HG02588 (cell line): ENCODE measurements around the gene SINHCAF.
A peak's percentile ranks its signal among the peaks of the same experiment; 100 is the strongest.
"Not testable (repeated sequence)": the region's sequence is repeated elsewhere in the genome, so short reads cannot be mapped to it uniquely, and the experiment has no call there.

Experiments used
- ATAC-seq: cut with Tn5 transposase; IDR thresholded peaks from one replicate; pipeline ENCODE4 v1.9.1; 2021; ENCODE audit warnings: mild to moderate bottlenecking, moderate library complexity; ENCODE audit not compliant: unreplicated experiment

Gene SINHCAF, protein sequence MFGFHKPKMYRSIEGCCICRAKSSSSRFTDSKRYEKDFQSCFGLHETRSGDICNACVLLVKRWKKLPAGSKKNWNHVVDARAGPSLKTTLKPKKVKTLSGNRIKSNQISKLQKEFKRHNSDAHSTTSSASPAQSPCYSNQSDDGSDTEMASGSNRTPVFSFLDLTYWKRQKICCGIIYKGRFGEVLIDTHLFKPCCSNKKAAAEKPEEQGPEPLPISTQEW

DNA sequence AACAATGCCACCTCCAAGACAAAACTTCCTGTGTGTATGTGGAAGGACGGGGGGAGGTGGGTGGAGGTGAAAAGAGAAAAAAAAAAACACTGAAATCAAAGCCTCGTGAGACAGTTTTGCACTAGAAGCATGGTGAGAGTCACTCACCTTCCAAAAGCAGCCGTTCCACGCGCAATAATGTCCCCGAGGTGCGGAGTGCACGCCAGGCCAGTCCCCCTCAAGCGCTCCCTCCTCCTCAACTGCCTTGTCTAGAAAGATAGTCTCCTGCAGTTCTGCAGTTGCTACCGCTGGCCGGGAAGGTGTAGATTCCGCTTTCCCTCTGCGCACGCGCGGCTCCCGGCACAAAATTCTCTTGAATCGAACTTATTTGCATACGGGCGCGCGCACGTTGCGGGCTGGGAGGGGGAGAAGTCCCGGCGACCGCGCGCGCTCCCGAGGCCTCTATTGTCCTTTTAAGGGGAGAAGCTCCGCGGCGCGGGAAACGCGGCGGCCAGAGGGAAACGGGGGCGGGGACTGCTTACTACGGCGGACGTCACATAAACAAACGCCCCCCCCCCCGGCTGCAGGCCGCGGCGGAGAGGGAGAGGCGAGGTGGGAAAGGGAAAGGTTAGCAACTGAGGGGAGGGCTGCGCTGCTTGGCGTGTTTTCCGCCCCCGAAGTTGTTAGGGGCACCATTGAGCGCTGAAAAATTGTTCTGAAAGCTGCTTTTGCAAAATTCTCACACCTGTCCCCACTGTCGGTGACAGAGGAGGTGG lies at the start of gene SINHCAF:
TSS of gene SINHCAF (minus strand) at position 274 of the 755 bp plus-strand sequence. CDS start 27,946 bp downstream, outside the sequence.
- peak; percentile 47 for ATAC-seq

DNA sequence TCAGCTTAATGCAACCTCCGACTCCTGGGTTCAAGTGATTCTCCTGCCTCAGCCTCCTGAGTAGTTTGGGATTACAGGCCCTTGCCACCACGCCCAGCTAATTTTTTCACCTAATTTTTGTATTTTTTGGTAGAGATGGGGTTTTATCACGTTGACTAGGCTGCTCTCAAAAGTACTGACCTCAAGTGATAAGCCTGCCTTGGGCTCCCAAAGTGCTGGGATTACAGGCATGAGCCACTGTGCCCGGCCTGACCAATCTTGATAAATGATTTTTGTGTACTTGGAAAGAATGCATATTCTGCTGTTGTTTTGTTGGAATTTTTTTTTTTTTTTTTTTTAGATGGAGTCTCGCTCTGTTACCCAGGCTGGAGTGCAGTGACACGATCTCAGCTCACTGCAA lies 49.5 kb upstream of the SINHCAF start:
- ATAC-seq: not testable (repeated sequence)

DNA sequence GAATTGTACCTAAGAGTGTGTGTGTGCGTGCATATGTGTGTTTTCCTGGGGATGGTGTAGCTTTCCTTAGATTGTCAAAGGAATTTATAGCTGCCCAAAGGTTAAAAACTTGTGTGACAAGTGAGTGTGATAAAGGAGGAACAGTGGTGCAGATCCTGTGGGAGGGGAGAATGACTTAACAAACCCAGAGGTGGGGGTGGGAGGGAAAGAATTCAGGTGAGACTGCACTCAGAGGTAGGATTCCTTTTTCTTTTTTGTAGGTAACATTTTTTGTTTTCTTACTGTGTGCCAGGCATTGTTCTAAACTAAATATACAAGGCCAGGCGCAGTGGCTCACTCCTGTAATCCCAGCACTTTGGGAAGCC lies 45.3 kb upstream of the SINHCAF start:
- ATAC-seq: no peak

DNA sequence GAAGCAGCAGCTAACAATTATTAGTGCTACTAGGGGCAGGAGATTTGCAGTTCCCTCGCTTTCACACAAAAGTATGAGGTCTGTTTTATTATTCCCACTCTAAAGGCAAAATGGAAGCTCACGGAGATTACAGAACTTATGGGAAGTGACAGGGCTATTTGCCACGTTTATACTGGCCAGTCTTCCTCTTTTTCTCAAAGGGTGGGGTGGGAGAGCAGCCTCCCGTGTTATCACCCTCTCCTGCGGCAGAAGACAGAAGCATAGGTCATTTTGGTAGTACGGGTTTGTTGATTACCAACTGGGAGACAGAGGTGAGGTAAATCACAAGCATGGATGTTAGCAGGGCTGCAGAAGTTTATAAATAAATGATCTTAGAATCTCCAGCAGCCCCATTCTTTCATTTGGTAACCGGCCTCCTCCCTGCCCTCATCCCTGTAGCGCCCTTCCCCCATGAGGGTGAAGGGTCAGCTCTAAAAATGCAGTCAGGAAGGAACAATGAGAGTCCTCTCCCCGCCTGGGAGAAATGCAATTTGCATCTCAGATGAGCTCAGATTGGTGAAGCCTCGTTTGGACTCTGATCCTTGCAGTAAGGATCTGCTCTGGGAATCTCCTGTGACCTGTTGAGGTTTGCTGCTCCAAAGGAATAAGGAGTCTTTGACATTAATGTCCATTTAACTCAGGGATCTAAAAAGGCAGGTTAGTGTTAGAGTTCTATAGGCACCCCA lies 44.7 kb upstream of the SINHCAF start:
- ATAC-seq: no peak

DNA sequence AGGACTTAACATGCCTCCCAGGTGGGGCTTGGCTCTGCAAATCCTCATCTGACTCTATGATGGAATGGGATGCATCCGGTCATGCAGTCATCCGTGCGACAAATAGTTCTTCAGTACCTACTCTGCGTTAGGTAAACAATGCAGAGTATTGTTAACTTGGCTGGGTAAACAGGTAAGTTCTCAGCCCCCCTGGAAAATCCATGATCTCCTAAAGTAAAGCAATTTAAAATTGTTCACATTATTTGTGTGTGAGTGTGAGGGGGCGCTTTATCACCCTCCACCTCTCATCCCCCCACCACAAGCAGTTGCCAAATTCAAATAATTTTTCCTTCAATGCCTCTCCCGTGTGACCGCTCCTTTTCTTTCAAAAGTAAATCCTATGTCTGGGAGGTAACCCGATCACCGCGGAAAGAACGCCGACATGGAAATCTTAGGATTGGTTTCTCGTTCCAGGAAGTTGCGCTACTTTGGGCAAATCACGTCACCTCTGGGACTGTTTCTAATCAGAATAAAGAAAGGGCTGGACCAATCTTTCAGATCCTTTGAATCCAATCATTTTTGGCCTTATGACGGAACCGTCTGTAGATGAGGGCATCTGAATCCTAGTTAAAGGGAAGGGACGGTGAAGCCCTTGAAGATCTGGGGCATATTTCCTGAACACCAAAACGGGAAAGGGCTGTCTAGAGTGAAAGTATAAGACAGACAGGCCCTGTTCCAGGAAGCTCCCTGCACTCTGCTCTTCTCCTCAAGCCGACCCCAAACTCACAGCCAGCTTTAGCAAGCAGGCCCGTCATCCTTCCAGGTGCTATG lies 44.0 kb upstream of the SINHCAF start:
- no peak for ATAC-seq

DNA sequence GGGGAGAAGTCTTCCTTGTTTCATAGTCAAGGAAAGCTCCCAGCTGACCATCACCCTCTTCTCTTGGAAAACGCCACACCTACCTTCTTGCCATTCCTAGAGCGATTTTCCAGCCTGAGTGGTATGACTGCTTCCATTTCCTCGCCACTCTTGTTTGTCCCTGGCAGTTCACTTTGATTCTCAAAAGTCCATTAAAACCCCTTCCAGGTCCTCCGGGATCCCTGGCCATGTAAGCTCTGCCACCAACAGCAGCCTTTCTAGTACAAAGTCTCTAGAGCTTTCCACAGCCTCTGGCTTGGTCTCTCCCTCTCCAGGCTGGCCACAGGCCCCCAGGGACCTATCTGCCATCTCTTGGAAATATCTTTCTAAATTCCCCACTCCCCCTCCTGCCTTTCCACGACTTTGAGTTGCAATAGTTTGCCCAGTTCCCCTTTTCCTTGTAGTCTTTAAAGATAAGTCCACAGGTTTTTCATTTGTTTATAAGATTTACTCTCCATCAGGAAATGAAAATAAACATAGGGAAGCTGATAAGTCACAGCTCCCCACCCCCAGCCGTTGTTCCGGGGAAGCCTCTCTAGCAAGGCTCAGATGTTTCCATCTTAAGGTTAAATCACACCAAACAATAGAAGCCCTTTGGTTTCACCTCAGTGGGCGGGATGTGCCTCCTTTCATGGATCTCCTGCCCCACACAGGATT lies 42.9 kb upstream of the SINHCAF start:
- ATAC-seq: no peak

DNA sequence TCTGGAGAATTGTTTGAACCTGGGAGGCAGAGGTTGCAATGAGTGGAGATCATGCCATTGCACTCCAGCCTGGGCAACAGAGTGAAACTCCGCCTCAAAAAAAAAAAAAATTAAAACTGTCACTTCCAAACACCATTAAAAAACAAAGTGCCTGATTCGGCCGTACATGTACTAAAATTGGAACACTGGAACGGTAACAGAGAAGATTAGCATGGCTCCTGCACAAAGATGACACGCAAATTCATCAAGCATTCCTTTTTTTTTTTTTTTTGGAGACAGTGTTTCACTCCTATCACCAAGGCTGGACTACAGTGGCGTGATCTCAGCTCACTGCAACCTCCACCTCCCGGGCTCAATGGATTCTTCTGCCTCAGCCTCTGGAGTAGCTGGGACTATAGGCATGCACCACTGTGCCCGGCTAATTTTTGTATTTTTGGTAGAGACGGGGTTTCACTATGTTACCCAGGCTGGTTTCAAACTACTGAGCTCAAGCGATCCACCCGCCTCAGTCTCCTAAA lies 40.2 kb upstream of the SINHCAF start:
- no peak for ATAC-seq

DNA sequence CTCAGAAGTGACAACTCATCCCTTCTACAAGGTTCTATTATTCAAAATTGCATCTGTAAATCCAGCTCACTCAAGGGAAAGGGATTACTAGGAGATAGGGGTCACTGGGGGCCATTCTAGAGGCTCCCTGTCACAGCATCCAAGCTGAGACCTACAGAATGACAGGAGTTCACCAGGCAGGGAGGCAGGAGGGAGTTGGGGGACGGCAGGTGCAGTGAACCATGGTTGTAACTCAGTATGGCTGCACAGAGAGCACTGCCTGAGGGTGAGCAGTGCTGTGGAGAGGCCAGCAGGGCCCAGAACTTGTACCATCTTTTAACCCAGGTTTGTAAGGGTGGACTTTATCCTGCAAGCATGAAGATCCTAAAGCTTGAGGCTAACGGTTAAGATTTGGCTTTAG lies 37.9 kb upstream of the SINHCAF start:
- no peak for ATAC-seq

DNA sequence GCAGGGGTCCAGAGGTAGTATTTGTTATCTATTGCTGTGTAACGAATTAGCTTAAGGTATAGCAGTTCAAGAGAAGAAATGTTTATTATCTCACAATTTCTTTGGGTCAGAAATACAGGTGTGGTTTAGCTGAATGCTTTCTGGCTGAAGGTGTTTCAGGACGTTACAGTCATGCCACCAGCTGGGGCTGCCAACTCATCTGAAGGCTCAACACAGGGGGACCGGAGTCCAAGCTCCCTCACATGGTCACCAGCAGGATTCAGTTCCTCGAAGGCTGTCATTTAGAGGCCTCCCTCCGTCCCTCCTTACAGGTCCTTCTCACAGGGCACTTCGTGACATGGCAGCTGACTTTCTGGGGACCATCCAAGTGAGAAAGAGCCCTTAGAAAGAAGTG lies 37.5 kb upstream of the SINHCAF start:
- peak; percentile 1 for ATAC-seq

DNA sequence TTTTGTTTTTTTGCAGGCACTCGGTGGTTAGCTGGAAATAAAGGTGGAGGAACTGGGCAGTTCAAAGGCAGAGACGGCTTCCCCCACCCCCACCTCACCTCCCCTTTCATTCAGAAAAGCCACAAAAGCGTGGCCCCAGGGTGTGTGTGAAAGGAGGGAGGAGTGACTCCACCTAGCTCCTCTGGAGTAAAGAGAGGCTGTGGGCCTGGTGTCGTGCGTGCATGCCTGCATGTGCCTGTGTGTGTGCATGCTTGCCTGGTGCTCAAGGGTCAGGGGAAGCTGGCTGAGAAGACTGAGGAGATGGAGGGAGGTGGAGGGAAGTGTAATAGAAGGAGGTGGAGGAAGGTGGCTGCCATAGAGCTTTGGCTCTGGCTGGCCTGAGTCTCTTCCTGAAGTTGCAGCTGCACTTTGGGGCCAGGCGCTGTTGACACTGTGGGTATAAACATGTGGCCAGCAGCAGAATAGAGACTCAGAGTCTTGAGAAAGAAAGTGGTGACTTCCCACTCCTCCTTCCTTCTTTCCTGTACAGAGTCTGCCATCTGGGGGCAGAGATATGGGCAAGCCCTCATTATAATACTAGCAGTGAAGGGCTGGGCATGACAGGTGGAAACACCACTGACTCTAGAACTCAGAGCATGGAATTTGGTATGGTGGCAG lies 36.9 kb upstream of the SINHCAF start:
- ATAC-seq: peak; percentile 77

DNA sequence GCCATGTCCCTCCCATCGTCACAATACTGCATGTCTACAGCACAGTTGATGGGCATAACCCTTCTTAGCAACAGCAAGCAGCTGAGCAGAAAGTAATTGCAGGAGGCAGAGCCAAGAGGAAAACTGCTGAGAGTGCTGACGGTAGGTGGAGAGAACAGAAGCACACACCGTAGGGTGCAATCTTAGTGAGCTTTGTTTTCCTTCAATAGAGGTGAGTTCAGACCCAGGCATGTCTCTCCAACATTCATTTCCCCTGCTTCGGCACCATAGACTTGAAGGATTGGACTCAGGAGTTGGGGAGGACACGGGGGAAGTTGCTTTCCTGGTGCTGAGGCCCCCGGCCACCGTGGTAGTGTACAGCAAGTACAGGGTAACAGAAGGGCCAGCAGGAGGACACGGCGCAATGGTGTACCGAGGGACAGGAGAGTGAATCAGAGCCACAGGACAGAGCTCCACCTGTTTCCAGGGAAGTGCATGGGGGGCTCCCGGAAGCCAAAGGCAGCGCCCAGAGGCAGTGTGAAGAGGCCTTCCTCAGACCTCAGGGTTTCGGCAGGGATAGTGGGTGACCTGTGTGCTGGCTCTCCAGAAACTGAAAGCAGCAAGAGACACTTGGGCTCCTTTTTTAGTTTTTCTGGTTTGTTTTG lies 36.3 kb upstream of the SINHCAF start:
- peak; percentile 41 for ATAC-seq

DNA sequence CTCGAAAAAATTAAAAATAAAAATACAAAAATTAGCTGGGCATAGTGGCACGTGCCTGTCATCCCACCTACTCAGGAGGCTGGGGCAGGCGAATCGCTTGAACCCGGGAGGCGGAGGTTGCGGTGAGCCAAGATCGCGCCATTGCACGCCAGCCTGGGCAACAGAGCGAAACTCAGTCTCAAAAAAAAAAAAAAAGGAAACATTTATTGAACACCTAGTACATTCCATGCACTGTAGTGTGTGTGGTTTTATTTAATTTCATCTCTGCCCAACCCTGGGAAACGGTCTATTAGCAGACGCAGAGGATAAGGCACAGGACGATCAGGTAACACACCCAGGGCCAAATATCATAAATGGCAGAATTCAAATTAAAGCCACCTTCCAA lies 35.8 kb upstream of the SINHCAF start:
- ATAC-seq: no peak

DNA sequence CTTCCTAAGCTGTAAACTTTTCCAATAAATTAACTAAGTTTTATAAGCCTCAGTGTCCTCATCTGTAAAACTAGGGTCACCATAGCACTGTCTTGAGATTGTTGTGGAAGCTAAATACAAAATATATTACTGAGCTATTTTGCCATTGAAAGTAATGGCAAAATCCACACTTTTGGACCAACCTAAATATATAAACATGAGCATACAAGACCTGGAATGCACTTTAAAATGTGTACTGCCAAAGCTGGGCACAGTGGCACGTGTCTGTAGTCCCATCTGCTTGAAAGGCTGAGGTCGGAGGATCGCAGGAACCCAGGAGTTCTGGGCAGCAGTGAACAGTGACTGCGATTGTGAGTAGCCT lies 29.8 kb upstream of the SINHCAF start:
- ATAC-seq: no peak

DNA sequence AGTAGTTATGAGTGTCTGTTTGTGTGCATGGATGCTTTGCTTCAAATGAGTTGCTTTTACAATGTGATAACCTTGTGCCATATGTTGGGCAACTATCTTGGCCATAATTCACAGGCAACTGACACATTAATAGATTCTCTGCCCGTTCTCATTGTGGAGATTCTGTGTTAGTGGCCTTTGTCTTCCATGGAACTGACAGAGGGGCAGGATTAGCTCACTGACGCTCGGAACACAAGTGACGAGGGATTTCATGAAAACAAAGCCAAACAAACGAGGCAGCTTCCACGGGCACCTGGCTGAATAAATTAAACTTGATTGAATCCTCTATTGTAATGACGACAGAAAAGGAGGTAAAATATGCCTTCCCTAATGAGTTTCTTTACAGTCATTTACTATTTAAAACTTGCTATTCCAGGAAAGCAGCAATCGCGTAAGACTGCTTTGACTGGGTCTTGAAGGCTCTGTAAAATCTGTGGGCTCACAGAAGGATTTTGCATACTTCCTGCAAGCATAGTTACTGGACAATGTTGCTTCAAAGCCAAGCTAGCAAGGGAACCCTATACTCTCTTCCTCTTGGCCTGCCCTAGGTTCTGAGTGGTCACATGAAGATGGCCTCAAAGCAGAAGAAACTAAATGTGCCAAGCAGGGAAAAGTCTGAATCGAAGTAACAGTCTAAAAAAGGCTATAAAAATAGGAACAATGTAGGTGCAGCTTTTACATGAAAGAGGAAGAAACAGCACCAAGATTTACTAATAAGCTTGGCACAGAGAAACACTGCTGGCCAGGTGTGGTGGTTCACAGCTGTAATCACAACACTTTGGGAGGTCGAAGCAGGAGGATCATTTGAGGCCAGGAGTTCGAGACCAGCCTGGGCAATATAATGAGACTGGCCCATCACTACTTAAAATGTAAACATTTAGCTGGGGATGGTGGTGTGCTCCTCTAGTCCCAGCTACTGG lies 28.1 kb upstream of the SINHCAF start:
- no peak for ATAC-seq

DNA sequence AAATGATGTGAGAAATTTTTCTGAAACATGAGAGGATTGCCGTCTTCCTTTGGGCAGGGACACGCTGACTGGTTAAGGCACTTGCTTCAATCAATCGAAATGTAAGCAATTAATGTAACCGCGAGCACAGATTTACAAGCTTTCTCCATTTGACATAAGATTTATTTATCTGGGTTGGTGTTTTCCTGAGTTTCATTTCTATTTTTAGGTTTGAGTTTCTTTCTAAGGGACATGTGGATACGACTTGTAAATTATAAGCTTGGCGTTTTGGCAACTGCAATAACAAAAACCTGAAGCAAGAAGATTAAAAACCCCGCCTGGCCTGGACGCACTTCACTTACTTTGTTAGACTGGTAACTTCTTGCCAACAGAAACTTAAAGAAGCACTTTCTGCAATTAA lies 20.3 kb upstream of the SINHCAF start:
- ATAC-seq: no peak

DNA sequence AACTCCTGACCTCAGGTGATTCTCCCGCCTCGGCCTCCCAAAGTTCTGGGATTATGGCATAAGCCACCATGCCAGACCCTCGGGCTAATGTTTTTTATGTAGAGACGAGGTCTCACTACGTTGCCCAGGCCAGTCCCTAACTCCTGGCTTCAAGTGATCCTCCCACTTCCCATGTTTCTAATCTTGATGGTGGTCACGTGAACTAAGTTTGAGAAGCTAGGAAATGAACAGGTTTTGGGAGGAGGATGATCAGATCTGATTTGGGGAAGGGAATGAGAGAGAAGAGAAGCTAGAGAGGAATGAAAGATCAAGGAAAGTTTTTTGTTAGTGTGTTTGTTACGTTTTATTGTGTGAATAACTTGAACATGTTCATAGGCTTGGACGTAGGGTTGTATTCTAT lies 17.2 kb upstream of the SINHCAF start:
- ATAC-seq: no peak

DNA sequence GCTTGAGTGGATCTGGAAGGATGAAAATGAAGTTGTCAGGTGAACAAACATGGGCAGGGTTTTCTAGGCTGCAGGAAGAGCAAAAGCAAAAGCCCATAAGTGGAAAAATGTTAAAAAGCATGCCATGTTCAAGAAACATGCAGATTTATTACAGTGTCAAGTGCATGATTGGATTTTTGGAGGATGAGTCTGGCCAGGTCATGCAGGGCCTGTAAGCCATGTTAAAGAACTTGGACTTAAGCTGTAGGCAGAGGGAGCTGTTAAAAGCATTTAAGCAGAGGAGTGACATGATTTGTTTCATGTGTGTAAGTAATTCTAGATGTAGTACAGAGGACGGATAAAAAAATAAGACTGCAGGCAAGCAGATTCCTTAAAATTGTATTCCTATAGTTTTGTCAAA lies 16.3 kb upstream of the SINHCAF start:
- no peak for ATAC-seq

DNA sequence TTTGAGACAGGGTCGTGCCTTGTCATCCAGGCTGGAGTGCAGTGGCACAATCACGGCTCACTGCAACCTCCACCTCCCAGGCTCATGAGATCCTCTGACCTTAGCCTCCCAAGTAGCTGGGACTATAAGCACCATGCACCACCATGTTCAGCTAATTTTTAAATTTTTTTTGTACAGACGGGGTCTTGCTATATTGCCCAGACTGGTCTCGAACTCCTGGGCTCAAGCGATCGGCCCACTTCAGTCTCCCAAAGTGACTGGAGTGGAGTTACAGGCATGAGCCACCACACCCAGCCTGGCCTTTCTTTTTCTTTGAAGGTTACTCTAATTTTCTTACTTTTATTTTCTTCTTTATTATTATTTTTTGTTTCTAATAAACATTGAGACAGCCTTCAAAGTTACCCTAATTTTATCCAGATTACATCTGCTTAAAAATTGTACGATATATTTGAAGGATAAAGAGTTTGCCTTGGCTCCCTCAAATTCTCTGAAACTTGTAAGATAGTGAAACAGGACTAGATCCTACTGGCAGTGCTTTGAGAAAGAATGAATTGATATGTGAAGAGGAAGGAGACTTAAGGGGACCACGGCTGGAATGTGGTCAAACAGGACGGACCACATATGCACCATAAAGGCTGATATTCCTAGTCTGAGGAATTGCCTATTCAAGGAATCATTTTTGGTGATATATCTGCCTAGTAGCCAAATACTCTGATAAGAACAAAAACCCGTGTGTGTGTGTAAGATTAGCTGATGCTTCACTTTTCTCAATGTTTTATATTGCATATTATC lies 14.1 kb upstream of the SINHCAF start:
- no peak for ATAC-seq
